Lung microvascular endothelial cell (primary cell): ENCODE measurements around the gene RGMA. TPM values are rescaled to one million over a fixed set of nuclear protein-coding genes. Genes with fewer than 3 reads are reported as not detected.

Experiments
- DNase-seq, 2 donors: peaks; one replicate each; pipeline versions ENCODE4 v3.0.0 to v3.0.0-alpha.2; 2010; ENCODE audit warnings: low read depth in 2 of 2
- total RNA-seq: library from RNA; depleted of rRNA; stranded (reverse); fragments of >200 nt; gene quantifications from 2 replicates; pipeline ENCODE4 v1.2.1, GENCODE V29; 2014

The RGMA gene
- total RNA-seq, 1 donor from 2014 or later = 0.20 TPM

GRCh38 chr15:93018574-93018973 is 70.4 kb downstream of the RGMA start:
- no peak for DNase-seq

DNA sequence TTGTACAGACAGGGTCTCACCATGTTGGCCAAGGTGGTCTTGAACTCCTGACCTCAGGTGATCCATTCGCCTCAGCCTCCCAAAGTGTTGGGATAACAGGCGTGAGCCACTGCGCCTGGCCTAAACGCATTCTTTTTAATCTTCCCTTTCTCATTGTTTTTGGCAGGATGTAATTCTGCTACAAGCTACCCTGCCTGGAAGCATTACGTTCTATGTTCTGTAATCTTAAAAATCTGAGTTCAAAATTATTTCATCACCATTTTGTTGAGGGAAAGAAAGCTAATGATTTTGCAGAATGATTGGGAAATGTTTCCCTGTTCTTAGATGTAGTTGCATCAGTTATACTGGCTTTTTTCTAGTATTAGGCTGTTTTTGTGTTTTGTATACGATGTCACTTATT is 71.5 kb downstream of the RGMA start:
- DNase-seq = no peak

- no peak for DNase-seq
Measured at GRCh38 chr15:93012786-93013185, 76.2 kb downstream of the RGMA start.

- peak in 1 of 2 donors; percentile 21 for DNase-seq
Measured at GRCh38 chr15:93007994-93008393, 81.0 kb downstream of the RGMA start.

- DNase-seq = no peak
Measured at GRCh38 chr15:93005133-93005532, 83.9 kb downstream of the RGMA start.

- DNase-seq = no peak
Measured at GRCh38 chr15:93001881-93002280, 87.1 kb downstream of the RGMA start.

GRCh38 chr15:93001156-93001555 is 87.9 kb downstream of the RGMA start:
- DNase-seq = no peak

GRCh38 chr15:92997821-92998220 is 91.2 kb downstream of the RGMA start:
- no peak for DNase-seq

GRCh38 chr15:92992720-92993119 is 96.3 kb downstream of the RGMA start:
- no peak for DNase-seq

- no peak for DNase-seq
Measured at GRCh38 chr15:92990031-92990430, 99.0 kb downstream of the RGMA start.

GRCh38 chr15:92989470-92989869 is 99.5 kb downstream of the RGMA start:
- DNase-seq = no peak

Other genes with a start within 250 kb of the RGMA start
- 39.7 and 51.2 TPM in 2 replicates for gene CHD2, start 188.9 kb downstream of the RGMA start, total RNA-seq